Pancreas (tissue), 10 donors: ENCODE data around the gene DCAF4. TPM values are rescaled to one million over a fixed set of nuclear protein-coding genes. Genes with fewer than 3 reads are reported as not detected.
A peak's percentile ranks its signal among the peaks of the same experiment; 100 is the strongest.

Experiments used
- ATAC-seq, 4 donors: fragments of 200-7000 bp; cut with Tn5 transposase; one replicate each; pipeline versions ENCODE4 v1.8.0 to v1.9.1; 2020; ENCODE audit warnings: mild to moderate bottlenecking in 4 of 4, moderate library complexity in 4 of 4
- DNase-seq, 6 donors: peaks; one replicate each; pipeline ENCODE4 v3.0.0-alpha.2; 2020
- FAIRE-seq: peaks from 2 replicates; lab custom pipeline; 2012; peaks lifted over from hg19 to GRCh38; lab: Jason Lieb, UNC
- H3K27ac ChIP-seq, 4 donors: fragments of 200-600 bp; sonication (generic); 1 replicate in 3 of 4; 2 replicates in 1 of 4; pipeline versions ENCODE4 v1.5.0 to v1.8.0; 2020
- H3K27me3 ChIP-seq, 4 donors: fragments of 200-600 bp; one replicate each; pipeline ENCODE4 v1.8.0; 2021
- H3K36me3 ChIP-seq, 3 donors: fragments of 200-600 bp; sonication (generic) in 1 of 3; one replicate each; pipeline versions ENCODE4 v1.5.0 to v1.8.0; 2020 to 2021
- H3K4me1 ChIP-seq, 3 donors: fragments of 200-600 bp; one replicate each; pipeline ENCODE4 v1.8.0; 2021
- H3K4me3 ChIP-seq, 4 donors: fragments of 200-600 bp; sonication (generic) in 2 of 4; one replicate each; pipeline versions ENCODE4 v1.5.0 to v1.8.0; 2020 to 2021
- H3K9me3 ChIP-seq, 4 donors: fragments of 200-600 bp; one replicate each; pipeline ENCODE4 v1.8.0; 2021
- CTCF ChIP-seq, 4 donors: fragments of 200-600 bp; sonication (generic) in 3 of 4; IDR thresholded peaks; one replicate each; pipeline versions ENCODE4 v1.5.0 to v1.8.0; 2021; ENCODE audit warnings: antibody characterized with exemption in 4 of 4
- WGBS, 2 donors: extraction: QIAGEN DNeasy Blood & Tissue Kit; methylation state at CpG; one replicate each; pipeline ENCODE4 v1.1.7; 2013; 5-methylcytosine and 5-hydroxymethylcytosine counted together
- intact Hi-C, 3 donors: fragments of 100-400 bp; cut with DNase I; formaldehyde crosslinking; loops; one replicate each; pipeline versions ENCODE4 v1.11.1 to v1.14.2; 2022
- polyA plus RNA-seq, 2 donors: library from polyadenylated mRNA; stranded (reverse); fragments of 200-250 nt; gene quantifications; one replicate each; pipeline ENCODE4 v1.2.3, GENCODE V29; 2013
- total RNA-seq, 6 donors: library from RNA; stranded (reverse); fragmentation: NEBNext Ultra II Directional in 4 of 6; extraction: Animal tissue kit (Norgen Biotek cat#: 25700) in 4 of 6; gene quantifications; one replicate each; pipeline versions ENCODE4 v1.2.1 to v1.2.4, GENCODE V29; 2021 to 2023
- donor health status: healthy with polysubstance abuse.
- donor health status: DM: no; HTN: no; CAD: no; lungs with moderate emphysema.
- donor health status: DM: no; HTN: no; CAD: no.
- donor health status: control.
- donor health status: control.
- donor health status: Bipolar disorder and iron deficiency.
- donor health status: DM: yes; HTN: yes; CAD: no.
- donor health status: DM: no; HTN: no; CAD: no.
- donor health status: DM: no; HTN: no; CAD: no.
- donor health status: DM: yes; HTN: yes; CAD: no.

Gene DCAF4
- total and polyA plus RNA-seq, 8 donors: 7.8 to 14.5 (median 11.2) TPM

DNA sequence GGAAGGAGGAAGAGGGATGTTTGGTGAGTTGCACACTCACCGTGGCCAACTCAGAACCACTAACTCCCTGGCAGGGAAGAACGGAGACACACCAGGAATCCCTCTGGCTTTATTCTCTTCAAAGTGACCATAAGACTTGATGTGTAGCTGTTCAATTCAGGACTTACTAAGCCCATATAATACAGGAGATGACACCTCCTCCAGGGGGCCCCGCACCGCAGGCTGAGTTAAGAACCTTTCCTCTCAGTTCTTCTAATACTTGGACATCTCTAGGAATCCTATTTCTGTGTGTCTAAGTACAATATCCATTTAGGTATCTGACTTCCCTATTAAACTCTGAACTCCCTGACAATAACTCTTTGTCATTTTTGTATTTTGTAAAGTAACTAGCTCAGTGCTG is 49.5 kb downstream of the DCAF4 start:
- H3K27ac ChIP-seq: no peak overlapping the region
- peaks cover 5 to 46% (median 15%) of the 10 kb centered on the region in 3 donors for H3K36me3 ChIP-seq
- no peaks in the 10 kb centered on the region for H3K27me3 ChIP-seq
- H3K4me3 ChIP-seq: no peak overlapping the region
- 93 to 94% methylated on average over 4 of the region's 4 CpGs for WGBS, 2 donors
- H3K4me1 ChIP-seq: no peaks in the 10 kb centered on the region
- H3K9me3 ChIP-seq: no peaks in the 10 kb centered on the region
- FAIRE-seq (no peak), ATAC-seq (no peak), DNase-seq (no peak)
- intact Hi-C loops: no loop called here
- TF ChIP-seq CTCF (IDR thresholded peaks at IDR 0.05): no peak

GRCh38 chr14:72978856-72979255 is 52.6 kb downstream of the DCAF4 start:
- no peak overlapping the region for H3K27ac ChIP-seq
- H3K27me3 ChIP-seq: no peaks in the 10 kb centered on the region
- no peak for ATAC-seq
- intact Hi-C loops: no loop called here
- H3K9me3 ChIP-seq: no peaks in the 10 kb centered on the region
- TF ChIP-seq CTCF (IDR thresholded peaks at IDR 0.05): no peak
- H3K36me3 ChIP-seq: peaks cover 1 to 30% (median 12%) of the 10 kb centered on the region in 3 donors
- peaks cover 0 to 11% (median 6%) of the 10 kb centered on the region in 3 donors for H3K4me1 ChIP-seq
- WGBS, 2 donors: 92 to 93% methylated on average over 9 of the region's 9 CpGs
- FAIRE-seq: no peak
- no peak overlapping the region for H3K4me3 ChIP-seq
- DNase-seq: no peak

- TF ChIP-seq CTCF (IDR thresholded peaks at IDR 0.05): no peak
- FAIRE-seq (no peak), ATAC-seq (no peak), DNase-seq (no peak)
- Histone ChIP-seq H3K27me3 (no peaks in the 10 kb centered on the region), H3K4me3 (no peak overlapping the region), H3K27ac (no peak overlapping the region), H3K4me1 (peaks cover 0 to 11% (median 6%) of the 10 kb centered on the region in 3 donors), H3K9me3 (no peaks in the 10 kb centered on the region), H3K36me3 (peaks cover 0 to 13% (median 0%) of the 10 kb centered on the region in 3 donors)
- WGBS, 2 donors: 85 to 93% methylated on average over 8 of the region's 8 CpGs
- intact Hi-C loops: no loop called here
Measured at GRCh38 chr14:72980863-72981262, 54.6 kb downstream of the DCAF4 start.

GRCh38 chr14:72982146-72982708 is 56.0 kb downstream of the DCAF4 start:
- Histone ChIP-seq H3K9me3 (no peaks in the 10 kb centered on the region), H3K36me3 (peaks cover 0 to 12% (median 0%) of the 10 kb centered on the region in 3 donors), H3K4me3 (no peak overlapping the region), H3K4me1 (peaks cover 0 to 11% (median 6%) of the 10 kb centered on the region in 3 donors), H3K27ac (no peak overlapping the region), H3K27me3 (no peaks in the 10 kb centered on the region)
- no peak for FAIRE-seq
- intact Hi-C loops: no loop called here
- no peak for TF ChIP-seq CTCF (IDR thresholded peaks at IDR 0.05)
- 22 to 43% methylated on average over 3 of the region's 3 CpGs for WGBS, 2 donors
- DNase-seq: no peak
- ATAC-seq: peak in 2 of 4 donors; percentile 31 to 53

DNA sequence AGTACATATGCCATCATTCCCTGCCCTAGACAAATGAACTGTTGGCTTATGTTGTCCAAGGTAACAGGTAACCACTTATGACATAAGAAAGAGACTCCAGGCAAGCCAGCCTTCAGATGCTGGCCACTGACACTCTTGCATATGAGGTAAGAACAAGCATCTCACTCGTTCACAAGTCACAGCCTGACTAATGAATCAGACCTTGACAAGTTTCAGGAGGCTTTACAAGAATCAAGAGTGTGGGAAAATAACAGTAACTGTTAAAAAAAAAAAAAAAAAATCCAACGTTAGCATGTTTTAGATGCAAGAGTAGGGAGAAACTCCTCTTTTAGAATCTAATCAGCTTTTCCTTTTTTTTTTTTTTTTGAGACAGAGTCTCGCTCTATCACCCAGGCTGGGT is 60.0 kb downstream of the DCAF4 start:
- Histone ChIP-seq H3K4me1 (peaks cover 0 to 11% (median 6%) of the 10 kb centered on the region in 3 donors), H3K36me3 (peaks cover 0 to 5% (median 0%) of the 10 kb centered on the region in 3 donors), H3K27me3 (no peaks in the 10 kb centered on the region), H3K9me3 (no peaks in the 10 kb centered on the region), H3K27ac (no peak overlapping the region), H3K4me3 (no peak overlapping the region)
- peak in 1 of 4 donors; percentile 29 for ATAC-seq
- WGBS, 2 donors: 51 to 68% methylated on average over 3 of the region's 3 CpGs
- TF ChIP-seq CTCF (IDR thresholded peaks at IDR 0.05): no peak
- intact Hi-C loops: no loop called here
- DNase-seq: no peak
- no peak for FAIRE-seq
